SH-SY5Y (cell line): ENCODE measurements around the gene MYBPH.

Source experiments
- GATA2 ChIP-seq: IDR thresholded peaks from 2 replicates; pipeline ENCODE4 v1.6.1; 2011; ENCODE audit warnings: mild to moderate bottlenecking, low read depth, low read length
- GATA3 ChIP-seq: IDR thresholded peaks from 2 replicates; pipeline ENCODE4 v1.6.1; 2011; ENCODE audit warnings: low read depth, mild to moderate bottlenecking, low read length, moderate library complexity

GRCh38 chr1:203199002-203199401 lies 23.4 kb upstream of the MYBPH start:
- TF ChIP-seq GATA3 (no peak), GATA2 (no peak)
